GM12875 (cell line): ENCODE data around the gene CADM1.

ENCODE experiments used
- H3K4me3 ChIP-seq: one replicate; pipeline ENCODE4 v1.5.1; 2011; ENCODE audit warnings: low read depth, low read length, control low read depth
- CTCF ChIP-seq: IDR thresholded peaks from 2 replicates; pipeline ENCODE4 v1.5.1; 2011; ENCODE audit warnings: low read depth, mild to moderate bottlenecking, control low read depth, inconsistent platforms, low read length, moderate library complexity, borderline replicate concordance; ENCODE audit not compliant: insufficient read depth

CADM1 gene

GRCh38 chr11:115185507-115185906, 318.7 kb downstream of the CADM1 start:
- H3K4me3 ChIP-seq = no peak overlapping the region
- no peak for TF ChIP-seq CTCF

- no peak for TF ChIP-seq CTCF
- H3K4me3 ChIP-seq = no peak overlapping the region
Measured at GRCh38 chr11:115184901-115185300, 319.3 kb downstream of the CADM1 start.

GRCh38 chr11:115183830-115184229, 320.4 kb downstream of the CADM1 start:
- no peak for TF ChIP-seq CTCF
- no peak overlapping the region for H3K4me3 ChIP-seq

GRCh38 chr11:115183136-115183535, 321.1 kb downstream of the CADM1 start:
- no peak for TF ChIP-seq CTCF
- no peak overlapping the region for H3K4me3 ChIP-seq

GRCh38 chr11:115182282-115182955, 321.8 kb downstream of the CADM1 start:
- H3K4me3 ChIP-seq = no peak overlapping the region
- no peak for TF ChIP-seq CTCF

GRCh38 chr11:115181538-115181937, 322.7 kb downstream of the CADM1 start:
- TF ChIP-seq CTCF = no peak

GRCh38 chr11:115180272-115180671, 323.9 kb downstream of the CADM1 start:
- no peak overlapping the region for H3K4me3 ChIP-seq
- TF ChIP-seq CTCF = no peak

More at GRCh38 chr11:115181538-115181937, 322.7 kb downstream of the CADM1 start:
- H3K4me3 ChIP-seq = no peak overlapping the region
